Mesodermal cell (in vitro differentiated cells): Measurements from ENCODE around the gene CELF1.

Source experiments
- H3K27ac ChIP-seq: 2 replicates; pipeline ENCODE4 v1.7.0; 2013; ENCODE audit warnings: mild to moderate bottlenecking, low read depth, low read length, moderate library complexity; ENCODE audit not compliant: severe bottlenecking
- H3K36me3 ChIP-seq: 2 replicates; pipeline ENCODE4 v1.7.1; 2013; ENCODE audit warnings: mild to moderate bottlenecking, low read length, moderate library complexity; ENCODE audit not compliant: control insufficient read depth, insufficient read depth
- H3K4me1 ChIP-seq: one replicate; pipeline ENCODE4 v1.7.1; 2013; ENCODE audit warnings: mild to moderate bottlenecking, low read length; ENCODE audit not compliant: insufficient read depth, control insufficient read depth, poor library complexity, severe bottlenecking
- H3K4me3 ChIP-seq: 2 replicates; pipeline ENCODE4 v1.7.0; 2013; ENCODE audit warnings: low read length, control low read depth, mild to moderate bottlenecking; ENCODE audit not compliant: insufficient read depth, poor library complexity, severe bottlenecking; ENCODE audit errors: extremely low read depth
- H3K9me3 ChIP-seq: 2 replicates; pipeline ENCODE4 v1.7.1; 2013; ENCODE audit warnings: mild to moderate bottlenecking, low read length, moderate library complexity; ENCODE audit not compliant: control insufficient read depth
- WGBS, 2 experiments: methylation state at CpG; one replicate each; pipeline ENCODE4 v1.1.5; 2013; ENCODE audit warnings: missing lambda C conversion rate in 2 of 2; ENCODE audit not compliant: insufficient coverage in 2 of 2; 5-methylcytosine and 5-hydroxymethylcytosine counted together

The CELF1 gene

GRCh38 chr11:47437746-47438418 lies 115.0 kb downstream of the CELF1 start:
- Histone ChIP-seq H3K4me3 (no peak overlapping the region), H3K36me3 (no peaks in the 10 kb centered on the region), H3K9me3 (no peaks in the 10 kb centered on the region), H3K27ac (no peak overlapping the region), H3K4me1 (no peaks in the 10 kb centered on the region)
- WGBS, 2 experiments, result 89 to 93% methylated on average over 11 to 12 of the region's 16 CpGs

- no peaks in the 10 kb centered on the region for H3K9me3 ChIP-seq
- no peaks in the 10 kb centered on the region for H3K4me1 ChIP-seq
- no peaks in the 10 kb centered on the region for H3K36me3 ChIP-seq
- H3K4me3 ChIP-seq, result no peak overlapping the region
- WGBS, 2 experiments, result 96 to 97% methylated on average over 8 to 9 of the region's 11 CpGs
- no peak overlapping the region for H3K27ac ChIP-seq
These were observed 115.7 kb downstream of the CELF1 start for GRCh38 chr11:47437218-47437745.

- WGBS, 2 experiments, result 93 to 100% methylated on average over 3 of the region's 3 CpGs
- no peak overlapping the region for H3K27ac ChIP-seq
These were observed 116.2 kb downstream of the CELF1 start for GRCh38 chr11:47436726-47437125.

GRCh38 chr11:47435687-47436086 lies 117.2 kb downstream of the CELF1 start:
- H3K27ac ChIP-seq, result no peak overlapping the region
- no peak overlapping the region for H3K4me3 ChIP-seq
- WGBS, 2 experiments, result 96 to 100% methylated on average over 2 to 3 of the region's 3 CpGs
- no peaks in the 10 kb centered on the region for H3K4me1 ChIP-seq
- no peaks in the 10 kb centered on the region for H3K9me3 ChIP-seq
- H3K36me3 ChIP-seq, result no peaks in the 10 kb centered on the region

More at GRCh38 chr11:47436726-47437125, 116.2 kb downstream of the CELF1 start:
- no peaks in the 10 kb centered on the region for H3K9me3 ChIP-seq
- no peak overlapping the region for H3K4me3 ChIP-seq
- H3K4me1 ChIP-seq, result no peaks in the 10 kb centered on the region
- H3K36me3 ChIP-seq, result no peaks in the 10 kb centered on the region

GRCh38 chr11:47434011-47434786 lies 118.7 kb downstream of the CELF1 start:
- Histone ChIP-seq H3K9me3 (no peaks in the 10 kb centered on the region), H3K36me3 (no peaks in the 10 kb centered on the region), H3K27ac (no peak overlapping the region), H3K4me3 (no peak overlapping the region), H3K4me1 (no peaks in the 10 kb centered on the region)
- WGBS, 2 experiments, result 88 to 97% methylated on average over 5 to 6 of the region's 7 CpGs

- no peaks in the 10 kb centered on the region for H3K4me1 ChIP-seq
- WGBS, 2 experiments, result 81 to 95% methylated on average over 3 of the region's 3 CpGs
- no peaks in the 10 kb centered on the region for H3K36me3 ChIP-seq
- H3K27ac ChIP-seq, result no peak overlapping the region
- no peak overlapping the region for H3K4me3 ChIP-seq
- no peaks in the 10 kb centered on the region for H3K9me3 ChIP-seq
These were observed 119.8 kb downstream of the CELF1 start for GRCh38 chr11:47433157-47433556.

GRCh38 chr11:47431356-47432083 lies 121.4 kb downstream of the CELF1 start:
- 95 to 98% methylated on average over 9 of the region's 9 CpGs for WGBS, 2 experiments
- no peaks in the 10 kb centered on the region for H3K9me3 ChIP-seq
- no peaks in the 10 kb centered on the region for H3K4me1 ChIP-seq
- no peak overlapping the region for H3K27ac ChIP-seq
- H3K4me3 ChIP-seq, result no peak overlapping the region
- no peaks in the 10 kb centered on the region for H3K36me3 ChIP-seq

GRCh38 chr11:47430524-47430923 lies 122.4 kb downstream of the CELF1 start:
- H3K36me3 ChIP-seq, result no peaks in the 10 kb centered on the region
- H3K4me1 ChIP-seq, result no peaks in the 10 kb centered on the region
- 78 to 83% methylated on average over 4 of the region's 5 CpGs for WGBS, 2 experiments
- no peak overlapping the region for H3K4me3 ChIP-seq
- no peak overlapping the region for H3K27ac ChIP-seq
- no peaks in the 10 kb centered on the region for H3K9me3 ChIP-seq

GRCh38 chr11:47426062-47426956 lies 126.6 kb downstream of the CELF1 start, which contains the start of gene PSMC3:
PSMC3 (minus strand) TSS chr11:47426439; CDS start chr11:47426279, 160 bp downstream.
- peak within 1 kb of the TSS; percentile 90 for H3K27ac ChIP-seq
- 4 to 6% methylated on average over 46 to 50 of the region's 62 CpGs for WGBS, 2 experiments
- H3K4me3 ChIP-seq, result peak within 1 kb of the TSS; percentile 82
- peaks cover 3% of the 10 kb centered on the region for H3K4me1 ChIP-seq
- H3K9me3 ChIP-seq, result no peaks in the 10 kb centered on the region
- peaks cover 37% of the 10 kb centered on the region for H3K36me3 ChIP-seq

- 0 to 1% methylated on average over 1 to 11 of the region's 14 CpGs for WGBS, 2 experiments
- H3K4me1 ChIP-seq, result peaks cover 3% of the 10 kb centered on the region
- no peak overlapping the region for H3K27ac ChIP-seq
- peak overlapping the region; percentile 82 for H3K4me3 ChIP-seq
- H3K36me3 ChIP-seq, result peaks cover 44% of the 10 kb centered on the region
- H3K9me3 ChIP-seq, result no peaks in the 10 kb centered on the region
These were observed 127.3 kb downstream of the CELF1 start for GRCh38 chr11:47425611-47426010.
